GM10266 (cell line): Measurements from ENCODE around the gene RPS6KA5.

Source experiments
- DNase-seq: peaks from one replicate; pipeline ENCODE4 v3.0.0; 2012; ENCODE audit errors: extremely low spot score
- TF ChIP-seq, protein P1 (sequence below): IDR thresholded peaks from 2 replicates; pipeline ENCODE4 v1.5.1; 2012; ENCODE audit warnings: mild to moderate bottlenecking, low read depth; ENCODE audit not compliant: control insufficient read depth, insufficient read depth; ENCODE audit errors: missing control alignments

RPS6KA5 gene

DNA sequence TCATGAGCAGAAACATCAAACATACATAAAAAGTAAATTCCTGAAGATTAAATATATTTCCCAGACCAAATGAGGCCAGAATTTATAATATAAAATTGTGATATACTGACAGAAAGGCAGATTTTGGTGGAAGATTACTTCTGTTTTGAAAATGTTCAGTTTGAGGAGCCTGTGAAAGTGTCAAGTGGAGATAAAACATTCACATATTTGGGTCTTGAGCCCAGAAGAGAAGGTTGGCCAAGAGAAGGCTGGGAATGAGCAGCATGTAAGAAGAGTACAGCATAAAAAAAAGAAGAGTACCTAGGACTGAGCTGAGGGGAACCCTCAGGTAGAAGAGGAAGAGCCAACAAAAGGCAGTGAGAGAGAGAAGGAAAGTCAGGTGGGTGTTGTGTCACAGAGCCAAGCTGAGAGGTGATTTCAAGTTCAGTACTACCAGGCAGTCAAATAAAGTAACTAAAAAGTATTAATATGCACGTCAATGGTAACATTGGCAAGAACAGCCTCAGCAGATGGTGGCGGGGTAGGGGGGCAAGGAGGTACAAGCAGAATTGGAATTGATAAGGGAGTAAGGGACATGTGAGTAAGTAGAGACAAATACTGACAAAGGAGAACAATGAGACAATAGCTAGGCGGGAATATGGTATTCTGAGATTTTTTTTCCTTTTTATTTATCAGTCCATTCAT lies 123.5 kb downstream of the RPS6KA5 start:
- TF ChIP-seq, protein P1, sequence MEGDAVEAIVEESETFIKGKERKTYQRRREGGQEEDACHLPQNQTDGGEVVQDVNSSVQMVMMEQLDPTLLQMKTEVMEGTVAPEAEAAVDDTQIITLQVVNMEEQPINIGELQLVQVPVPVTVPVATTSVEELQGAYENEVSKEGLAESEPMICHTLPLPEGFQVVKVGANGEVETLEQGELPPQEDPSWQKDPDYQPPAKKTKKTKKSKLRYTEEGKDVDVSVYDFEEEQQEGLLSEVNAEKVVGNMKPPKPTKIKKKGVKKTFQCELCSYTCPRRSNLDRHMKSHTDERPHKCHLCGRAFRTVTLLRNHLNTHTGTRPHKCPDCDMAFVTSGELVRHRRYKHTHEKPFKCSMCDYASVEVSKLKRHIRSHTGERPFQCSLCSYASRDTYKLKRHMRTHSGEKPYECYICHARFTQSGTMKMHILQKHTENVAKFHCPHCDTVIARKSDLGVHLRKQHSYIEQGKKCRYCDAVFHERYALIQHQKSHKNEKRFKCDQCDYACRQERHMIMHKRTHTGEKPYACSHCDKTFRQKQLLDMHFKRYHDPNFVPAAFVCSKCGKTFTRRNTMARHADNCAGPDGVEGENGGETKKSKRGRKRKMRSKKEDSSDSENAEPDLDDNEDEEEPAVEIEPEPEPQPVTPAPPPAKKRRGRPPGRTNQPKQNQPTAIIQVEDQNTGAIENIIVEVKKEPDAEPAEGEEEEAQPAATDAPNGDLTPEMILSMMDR = no peak
- DNase-seq = no peak

DNA sequence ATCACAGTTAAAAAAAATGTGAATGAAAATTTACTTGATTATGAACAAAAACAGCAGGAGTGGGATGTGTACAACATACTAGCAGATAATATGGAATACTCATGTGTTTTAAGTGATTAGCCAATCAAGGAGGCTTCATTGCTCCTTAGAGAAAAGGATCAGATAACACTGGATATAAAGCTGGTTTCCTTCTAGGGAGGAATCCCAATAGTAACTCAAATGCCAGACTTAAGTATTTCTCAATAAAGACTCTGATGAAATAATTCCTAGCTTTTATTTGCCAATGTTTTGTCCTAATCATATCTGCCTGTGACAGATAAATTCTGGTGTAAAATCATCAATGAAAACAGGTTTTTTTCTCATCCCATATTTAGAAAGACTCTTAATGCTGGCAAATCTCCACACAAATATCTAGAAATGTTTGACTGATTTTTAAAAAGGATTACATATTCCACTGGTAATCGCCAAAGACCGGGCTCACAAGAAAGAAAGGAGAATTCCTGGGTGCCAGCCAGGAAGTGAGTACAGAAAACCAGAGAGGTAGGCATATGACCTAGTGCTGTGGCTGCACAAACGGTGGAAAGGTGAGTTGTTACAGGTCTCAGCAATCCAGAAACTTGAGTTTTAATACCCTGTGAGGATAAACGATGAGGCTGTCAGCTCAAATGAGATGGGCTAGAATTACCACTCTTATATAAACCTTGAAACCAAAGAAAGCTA lies 135.7 kb downstream of the RPS6KA5 start:
- DNase-seq = no peak

GRCh38 chr14:90922141-90922540 lies 138.3 kb downstream of the RPS6KA5 start:
- no peak for DNase-seq
- TF ChIP-seq, protein P1 = no peak

More for the DNA sequence above, 135.7 kb downstream of the RPS6KA5 start:
- TF ChIP-seq, protein P1 = no peak

- no peak for DNase-seq
- TF ChIP-seq, protein P1 = no peak
These were observed 149.3 kb downstream of the RPS6KA5 start for GRCh38 chr14:90911121-90911520.

DNA sequence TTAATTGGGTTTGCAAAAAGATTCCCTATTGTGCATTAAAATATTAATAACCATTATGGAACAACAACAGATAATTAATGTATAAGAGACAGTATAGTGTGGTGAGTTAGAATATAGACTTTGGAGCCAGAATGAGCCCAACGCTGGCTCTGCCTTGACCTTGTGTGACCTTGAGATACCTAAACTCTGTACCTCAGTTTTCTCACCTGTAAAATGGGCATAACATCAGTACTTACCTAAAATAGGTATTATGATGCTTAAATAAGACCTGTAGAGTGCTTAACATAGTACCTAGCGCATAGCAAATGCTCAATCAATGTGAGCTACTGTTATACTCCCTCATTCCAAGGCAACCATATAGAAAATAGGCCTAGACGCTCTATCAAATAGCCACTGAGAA lies 153.3 kb downstream of the RPS6KA5 start:
- TF ChIP-seq, protein P1 = no peak

DNA sequence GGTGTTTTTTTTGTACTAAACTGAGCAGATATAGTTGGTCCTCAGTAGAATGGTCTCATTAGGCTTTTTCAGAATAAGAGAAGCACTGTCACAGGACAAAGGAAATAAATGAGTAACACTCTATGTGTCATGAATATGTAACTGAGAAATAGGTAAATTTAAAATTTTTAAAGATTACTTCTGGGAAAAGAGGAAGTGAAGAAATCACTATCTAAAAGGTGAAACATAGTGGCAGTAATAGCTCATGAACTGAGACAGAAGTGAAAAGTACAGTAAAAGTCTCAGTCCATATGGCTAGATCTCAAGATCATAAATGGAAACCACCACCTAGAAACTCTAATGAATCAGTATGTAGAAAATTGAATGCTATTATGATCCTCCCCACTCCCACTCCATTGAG lies 154.9 kb downstream of the RPS6KA5 start:
- TF ChIP-seq, protein P1 = no peak
- peak; percentile 23 for DNase-seq

More for the DNA sequence above, 153.3 kb downstream of the RPS6KA5 start:
- no peak for DNase-seq

DNA sequence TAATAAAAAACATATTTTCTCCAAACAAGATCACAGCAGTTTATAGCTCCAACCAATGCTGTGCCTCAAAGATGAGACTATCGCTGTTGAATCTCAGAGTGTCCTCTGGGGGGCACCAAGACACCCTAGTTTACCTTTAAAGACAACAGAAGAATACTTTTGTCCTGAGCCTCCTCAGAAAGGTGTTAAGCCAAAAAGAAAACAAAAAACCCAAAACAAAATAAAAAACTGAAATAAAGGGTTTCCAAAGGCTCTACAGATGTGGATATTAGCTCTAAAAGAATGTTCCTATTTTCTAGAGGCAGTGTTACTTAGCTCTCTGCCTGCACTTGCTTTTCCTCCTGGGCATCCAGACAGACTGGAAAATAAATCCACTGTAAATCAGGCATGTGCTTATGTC lies 157.3 kb downstream of the RPS6KA5 start:
- TF ChIP-seq, protein P1 = peak; percentile 70
- peak; percentile 61 for DNase-seq
